Heart right ventricle (tissue), 16 donors: Measurements from ENCODE around the gene SORL1. TPM values are rescaled to one million over a fixed set of nuclear protein-coding genes. Genes with fewer than 3 reads are reported as not detected.

Experiments
- ATAC-seq, 8 donors: fragments of 200-7000 bp; cut with Tn5 transposase; one replicate each; pipeline ENCODE4 v1.9.1; 2020; ENCODE audit warnings: mild to moderate bottlenecking in 8 of 8, moderate library complexity in 8 of 8, moderate number of reproducible peaks in 1 of 8
- DNase-seq, 2 donors: peaks; one replicate each; pipeline ENCODE4 v3.0.0-alpha.2; 2020
- H3K27ac ChIP-seq, 10 donors: fragments of 200-600 bp; sonication (generic) in 2 of 10; one replicate each; pipeline versions ENCODE4 v1.5.0 to v1.8.0; 2020 to 2022; ENCODE audit warnings: mild to moderate bottlenecking in 3 of 10
- H3K27me3 ChIP-seq, 7 donors: fragments of 200-600 bp; one replicate each; pipeline ENCODE4 v1.8.0; 2021 to 2022; ENCODE audit warnings: mild to moderate bottlenecking in 2 of 7
- H3K36me3 ChIP-seq, 9 donors: fragments of 200-600 bp; sonication (generic) in 1 of 9; one replicate each; pipeline versions ENCODE4 v1.5.0 to v1.8.0; 2020 to 2022; ENCODE audit warnings: mild to moderate bottlenecking in 2 of 9
- H3K4me1 ChIP-seq, 9 donors: fragments of 200-600 bp; sonication (generic) in 1 of 9; one replicate each; pipeline versions ENCODE4 v1.5.0 to v1.8.0; 2020 to 2022; ENCODE audit warnings: mild to moderate bottlenecking in 4 of 9
- H3K4me3 ChIP-seq, 10 donors: fragments of 200-600 bp; sonication (generic) in 2 of 10; one replicate each; pipeline versions ENCODE4 v1.5.0 to v1.8.0; 2020 to 2022; ENCODE audit warnings: mild to moderate bottlenecking in 7 of 10, moderate library complexity in 2 of 10
- H3K9me3 ChIP-seq, 11 donors: fragments of 200-600 bp in 10 of 11; sonication (generic) in 2 of 11; one replicate each; pipeline versions ENCODE4 v1.5.0 to v1.8.0; 2013 to 2022; ENCODE audit warnings: mild to moderate bottlenecking in 2 of 11, control low read depth in 1 of 11, moderate library complexity in 1 of 11
- WGBS, 2 donors: extraction: QIAGEN DNeasy Blood & Tissue Kit; methylation state at CpG; one replicate each; pipeline ENCODE4 v1.1.7; 2013; ENCODE audit warnings: inconsistent platforms in 1 of 2; 5-methylcytosine and 5-hydroxymethylcytosine counted together
- intact Hi-C, 10 donors: fragments of 100-400 bp; cut with DNase I; formaldehyde crosslinking; loops; one replicate each; pipeline versions ENCODE4 v1.11.1 to v1.14.2; 2022
- polyA plus RNA-seq, 2 donors: library from polyadenylated mRNA; stranded (reverse); fragments of 200-250 nt; gene quantifications; one replicate each; pipeline ENCODE4 v1.2.3, GENCODE V29; 2013
- total RNA-seq, 10 donors: library from RNA; stranded (reverse); fragmentation: NEBNext Ultra II Directional in 3 of 10; extraction: Animal tissue kit (Norgen Biotek cat#: 25700) in 3 of 10; gene quantifications; one replicate each; pipeline versions ENCODE4 v1.2.1 to v1.2.4, GENCODE V29; 2021 to 2023
- TF ChIP-seq, protein P1 (sequence below), 9 donors: fragments of 200-600 bp; sonication (generic) in 2 of 9; IDR thresholded peaks; one replicate each; pipeline versions ENCODE4 v1.5.0 to v1.8.0; 2021 to 2022; ENCODE audit warnings: antibody characterized with exemption in 9 of 9, mild to moderate bottlenecking in 5 of 9, moderate library complexity in 1 of 9
- donor health status: Arrhythmogenic right ventricular cardiomyopathy.
- donor health status: ischemic (EF 13 %, LVEDD 7.1; RV severe dilation, severe dysfunction).
- donor health status: healthy with polysubstance abuse.
- donor health status: DM: no; HTN: yes; CAD: no.
- donor health status: DM: no; HTN: no; CAD: no.
- donor health status: ischemic (EF 25% LVEDD 6.9; RV normal size, moderate dysfunction).
- donor health status: ischemic (EF 25% LVEDD 5.7; RV mildly dilated, moderate dysfunction).
- donor health status: healthy.
- donor health status: DM: yes; HTN: yes; CAD: no.
- donor health status: Ischemic cardiomyopathy.
- donor health status: ischemic (EF 35%, LVEDD 5.7; RV mildly dilated, moderate dysfunction).
- donor health status: nonischemic (EF 11% LVEDD 7.7; RV severe dilation, severe dysfunction).
- donor health status: DM: yes; HTN: yes; CAD: no.
- donor health status: PGD.
- donor health status: ischemic (EF 29% LVEDD 5.4; RV normal size, mild dysfunction).
- donor health status: nonischemic (EF 23%, LVEDD 6.1; RV moderate dilation, normal function).

Gene SORL1
- total and polyA plus RNA-seq, 12 donors = 0.26 to 15.1 (median 8.7) TPM

DNA sequence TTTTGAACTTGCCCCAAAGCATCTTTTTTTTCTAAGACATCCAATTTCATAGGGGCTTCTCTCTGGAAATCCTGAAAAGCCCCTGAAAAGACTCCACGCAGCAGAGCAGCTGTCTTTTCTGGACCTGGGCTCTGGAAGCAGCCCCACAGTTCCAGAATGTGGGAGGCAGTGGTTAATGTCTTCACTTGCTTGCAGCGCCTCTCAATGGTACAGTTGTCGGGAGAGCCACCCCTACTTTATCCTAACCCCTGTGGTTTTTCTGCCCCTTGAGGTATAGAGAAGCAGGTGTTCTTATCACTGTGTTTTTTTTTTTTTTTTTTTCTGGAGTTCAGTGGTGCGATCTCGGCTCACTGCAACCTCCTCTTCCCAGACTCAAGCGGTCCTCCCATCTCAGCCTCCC, 84.0 kb downstream of the SORL1 start:
- no peak for DNase-seq
- peaks cover 0 to 2% (median 0%) of the 10 kb centered on the region in 11 donors for H3K9me3 ChIP-seq
- WGBS, 2 donors = 89 to 92% methylated on average over 6 of the region's 6 CpGs
- intact Hi-C loops = loop anchor here in 3 of 10 donors (5.0 to 10.0 kb wide), 3 partner anchors 81 to 214 kb away; partner anchors contain the start of genes SORL1 (in 1 of the 3) and SORL1-AS1 (in 1 of the 3)
- no peaks in the 10 kb centered on the region for H3K4me1 ChIP-seq
- no peak overlapping the region for H3K4me3 ChIP-seq
- H3K36me3 ChIP-seq = peaks cover 0 to 52% (median 0%) of the 10 kb centered on the region in 9 donors
- ATAC-seq = no peak
- H3K27me3 ChIP-seq = peaks cover 0 to 6% (median 0%) of the 10 kb centered on the region in 7 donors
- H3K27ac ChIP-seq = no peak overlapping the region
- TF ChIP-seq, protein P1, sequence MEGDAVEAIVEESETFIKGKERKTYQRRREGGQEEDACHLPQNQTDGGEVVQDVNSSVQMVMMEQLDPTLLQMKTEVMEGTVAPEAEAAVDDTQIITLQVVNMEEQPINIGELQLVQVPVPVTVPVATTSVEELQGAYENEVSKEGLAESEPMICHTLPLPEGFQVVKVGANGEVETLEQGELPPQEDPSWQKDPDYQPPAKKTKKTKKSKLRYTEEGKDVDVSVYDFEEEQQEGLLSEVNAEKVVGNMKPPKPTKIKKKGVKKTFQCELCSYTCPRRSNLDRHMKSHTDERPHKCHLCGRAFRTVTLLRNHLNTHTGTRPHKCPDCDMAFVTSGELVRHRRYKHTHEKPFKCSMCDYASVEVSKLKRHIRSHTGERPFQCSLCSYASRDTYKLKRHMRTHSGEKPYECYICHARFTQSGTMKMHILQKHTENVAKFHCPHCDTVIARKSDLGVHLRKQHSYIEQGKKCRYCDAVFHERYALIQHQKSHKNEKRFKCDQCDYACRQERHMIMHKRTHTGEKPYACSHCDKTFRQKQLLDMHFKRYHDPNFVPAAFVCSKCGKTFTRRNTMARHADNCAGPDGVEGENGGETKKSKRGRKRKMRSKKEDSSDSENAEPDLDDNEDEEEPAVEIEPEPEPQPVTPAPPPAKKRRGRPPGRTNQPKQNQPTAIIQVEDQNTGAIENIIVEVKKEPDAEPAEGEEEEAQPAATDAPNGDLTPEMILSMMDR (IDR thresholded peaks at IDR 0.05) = no peak

DNA sequence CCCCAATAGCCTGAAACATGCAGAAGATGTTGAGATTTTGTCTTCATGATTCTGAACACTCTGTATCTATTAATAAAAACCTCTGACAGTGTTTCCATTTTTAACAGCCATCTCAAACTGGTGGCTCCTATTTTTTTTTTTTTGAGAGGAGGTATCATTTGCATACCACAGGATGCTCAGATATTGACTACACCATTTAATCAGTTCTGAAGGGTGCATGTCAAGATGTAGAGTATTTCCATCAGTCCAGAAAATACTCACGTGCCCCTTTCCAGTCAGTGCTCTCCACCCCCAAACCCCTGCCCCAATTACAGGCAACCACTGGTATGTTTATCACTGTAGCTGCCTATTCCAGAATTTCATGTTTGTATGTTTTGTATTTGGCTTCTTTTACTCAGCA, 85.9 kb downstream of the SORL1 start:
- intact Hi-C loops = loop anchor here in 3 of 10 donors (5.0 to 10.0 kb wide), 3 partner anchors 83 to 216 kb away; partner anchors contain the start of genes SORL1 (in 1 of the 3) and SORL1-AS1 (in 1 of the 3)
- WGBS, 2 donors = 66 to 67% methylated on average over 1 of the region's 1 CpG
- Histone ChIP-seq H3K4me1 (no peaks in the 10 kb centered on the region), H3K9me3 (no peaks in the 10 kb centered on the region), H3K36me3 (peaks cover 0 to 47% (median 0%) of the 10 kb centered on the region in 9 donors), H3K4me3 (no peak overlapping the region), H3K27ac (no peak overlapping the region), H3K27me3 (peaks cover 0 to 6% (median 0%) of the 10 kb centered on the region in 7 donors)
- ATAC-seq (no peak), DNase-seq (no peak)
- TF ChIP-seq, protein P1 (IDR thresholded peaks at IDR 0.05) = no peak

DNA sequence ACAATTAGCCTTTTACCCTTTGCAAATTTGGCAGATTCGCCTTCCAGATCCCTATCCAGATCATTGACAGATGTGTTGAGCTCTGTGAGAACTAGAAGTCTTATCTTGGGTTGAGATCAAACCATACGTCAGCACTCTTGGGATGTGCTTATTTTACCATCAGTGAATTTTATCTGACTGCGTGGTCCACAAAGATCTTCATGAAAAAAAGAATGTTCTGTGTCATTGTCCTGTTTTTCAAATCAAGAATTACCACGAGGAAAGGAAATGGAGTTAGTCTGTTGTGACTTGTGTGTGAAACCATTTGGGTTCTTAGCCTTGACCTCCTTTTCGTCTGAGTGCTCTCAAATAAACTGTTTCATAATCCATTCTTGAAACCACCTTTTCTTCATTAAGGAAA, 86.9 kb downstream of the SORL1 start:
- no peak overlapping the region for H3K27ac ChIP-seq
- intact Hi-C loops = loop anchor here in 3 of 10 donors (5.0 to 10.0 kb wide), 3 partner anchors 84 to 217 kb away; partner anchors contain the start of genes SORL1 (in 1 of the 3) and SORL1-AS1 (in 1 of the 3)

DNA sequence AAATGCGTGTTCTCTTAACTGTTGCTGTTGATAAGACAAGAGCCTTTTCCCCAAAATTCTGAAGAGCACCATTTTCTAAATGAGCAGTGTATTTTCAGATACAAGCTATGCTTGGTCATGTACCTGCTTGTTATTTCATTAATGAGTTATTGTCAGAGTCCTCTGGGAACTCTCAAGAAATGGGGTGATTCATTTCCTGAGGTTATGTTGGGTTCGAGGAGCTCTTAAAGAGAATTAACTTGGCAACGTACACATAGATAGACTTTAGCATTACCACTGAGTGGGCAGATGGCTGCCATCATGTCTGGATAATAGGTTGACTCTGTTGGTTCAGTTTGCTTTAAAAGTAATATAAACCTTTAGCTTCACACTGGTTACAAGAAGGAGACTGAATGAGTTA, 88.5 kb downstream of the SORL1 start:
- TF ChIP-seq, protein P1 (IDR thresholded peaks at IDR 0.05) = no peak
- DNase-seq (no peak), ATAC-seq (no peak)
- Histone ChIP-seq H3K27me3 (peaks cover 0 to 6% (median 0%) of the 10 kb centered on the region in 7 donors), H3K36me3 (peaks cover 0 to 46% (median 0%) of the 10 kb centered on the region in 9 donors), H3K9me3 (no peaks in the 10 kb centered on the region), H3K4me1 (no peaks in the 10 kb centered on the region), H3K27ac (no peak overlapping the region), H3K4me3 (no peak overlapping the region)
- WGBS, 2 donors = 65 to 72% methylated on average over 3 of the region's 3 CpGs
- intact Hi-C loops = no loop called here

More for the DNA sequence above, 86.9 kb downstream of the SORL1 start:
- H3K36me3 ChIP-seq = peaks cover 0 to 45% (median 0%) of the 10 kb centered on the region in 9 donors
- TF ChIP-seq, protein P1 (IDR thresholded peaks at IDR 0.05) = no peak
- ATAC-seq (no peak), DNase-seq (no peak)
- H3K27me3 ChIP-seq = peaks cover 0 to 6% (median 0%) of the 10 kb centered on the region in 7 donors
- H3K4me3 ChIP-seq = no peak overlapping the region
- H3K4me1 ChIP-seq = no peaks in the 10 kb centered on the region
- H3K9me3 ChIP-seq = no peaks in the 10 kb centered on the region
- WGBS, 2 donors = 68 to 74% methylated on average over 5 of the region's 5 CpGs
